ENCODE measurements around the gene GALNT5. TPM values are rescaled to one million over a fixed set of nuclear protein-coding genes. Genes with fewer than 3 reads are reported as not detected.
"Not testable (repeated sequence)": the region's sequence is repeated elsewhere in the genome, so short reads cannot be mapped to it uniquely, and the experiment has no call there.

The GALNT5 gene
- total and polyA plus RNA-seq, 2 donors (not counting 3 experiments of a cell fraction or from before 2014, with no cell fraction given), result not detected

DNA sequence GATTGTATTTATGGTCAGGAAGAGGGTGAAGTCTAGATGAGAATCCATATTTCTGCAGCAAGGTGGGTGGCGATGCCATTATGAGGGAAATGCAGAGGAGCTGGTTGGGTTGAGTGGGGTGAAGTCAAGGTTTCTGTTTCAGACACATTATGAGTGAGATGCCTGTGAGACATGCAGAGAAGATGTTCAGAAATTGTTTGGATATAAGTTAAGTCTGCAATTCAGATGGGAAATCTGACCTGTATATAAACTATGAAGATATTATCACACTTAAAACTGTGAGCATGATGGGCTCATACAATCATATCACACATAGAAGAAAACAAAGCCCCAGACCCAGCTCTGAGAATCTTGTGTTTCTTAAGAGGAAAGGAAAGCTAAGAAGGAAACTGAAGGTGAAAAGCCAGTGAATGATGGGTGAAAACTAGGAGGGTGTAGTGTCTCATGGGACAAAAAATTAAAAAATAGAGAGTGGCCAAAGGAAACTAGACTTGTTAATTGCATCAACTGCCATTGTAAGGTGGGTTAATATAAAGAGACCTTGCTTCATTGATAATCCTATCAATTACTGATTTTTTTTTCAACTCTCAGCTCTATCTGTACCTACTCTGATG, 14.2 kb downstream of the GALNT5 start:
- CTCF ChIA-PET, result no interaction called here
- no peak for FAIRE-seq
- dilution Hi-C loops (cut with MboI; ENCODE audit: extremely low pct_ligation_motif_present, low sequenced_read_pairs), result no loop called here

DNA sequence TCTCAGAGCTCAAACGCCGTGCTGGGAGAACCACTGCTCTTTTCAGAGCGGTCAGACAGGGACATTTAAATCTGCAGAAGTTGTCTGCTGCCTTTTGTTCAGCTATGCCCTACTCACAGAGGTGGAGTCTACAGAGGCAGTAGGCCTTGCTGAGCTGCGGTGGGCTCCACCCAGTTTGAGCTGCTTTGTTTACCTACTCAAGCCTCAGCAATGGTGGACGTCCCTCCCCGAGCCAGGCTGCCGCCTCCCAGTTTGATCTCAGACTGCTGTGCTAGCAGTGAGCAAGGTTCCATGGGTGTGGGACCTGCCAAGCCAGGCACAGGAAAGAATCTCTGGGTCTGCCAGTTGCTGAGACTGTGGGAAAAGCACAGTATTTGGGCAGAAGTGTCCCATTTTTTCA, 21.8 kb downstream of the GALNT5 start:
- H3K79me2 ChIP-seq (ENCODE audit: control insufficient read depth, insufficient read depth, low read length); FAIRE-seq; H3K27ac ChIP-seq (ENCODE audit: insufficient read depth, low read depth, low read length); dilution Hi-C loops (cut with MboI; ENCODE audit: extremely low pct_ligation_motif_present, low sequenced_read_pairs); intact Hi-C loops (cut with micrococcal nuclease); H3K4me3 ChIP-seq (replicated peaks in 1 of 3; ENCODE audit: insufficient read depth in 1 of 3, low read depth in 1 of 3, low read length in 3 of 3); H4K20me1 ChIP-seq (replicated peaks; ENCODE audit: control insufficient read depth, extremely low read depth, insufficient read depth, low read length); H3K27me3 ChIP-seq (ENCODE audit: control insufficient read depth in 2 of 2, insufficient read depth in 2 of 2, low read length in 2 of 2); H3K4me1 ChIP-seq (ENCODE audit: control insufficient read depth, extremely low read depth, insufficient read depth, low read length); DNase-seq (ENCODE audit: low read depth, low spot score); H3K9me1 ChIP-seq (replicated peaks; ENCODE audit: control insufficient read depth, extremely low read depth, insufficient read depth, low read length); H2AFZ ChIP-seq (ENCODE audit: low read depth, low read length); H3K4me2 ChIP-seq (ENCODE audit: insufficient read depth, low read length); H3K9ac ChIP-seq (replicated peaks; ENCODE audit: extremely low read depth, insufficient read depth, low read length); H3K9me3 ChIP-seq (replicated peaks; ENCODE audit: control insufficient read depth, insufficient read depth, low read length); POLR2A ChIA-PET; BruUV-seq (replicated peaks); H3K36me3 ChIP-seq (ENCODE audit: control insufficient read depth in 2 of 2, extremely low read depth in 1 of 2, insufficient read depth in 2 of 2, low read length in 2 of 2): not testable (repeated sequence)
- CTCF ChIA-PET, result interaction anchor here (1.4 kb wide), 1 partner anchor 57 kb away, joined by 4 read pairs; no protein-coding TSS in a partner anchor

More for the DNA sequence above, 14.2 kb downstream of the GALNT5 start:
- BruUV-seq (replicated peaks), result no TSS peak
- no peak overlapping the region for H3K4me3 ChIP-seq (replicated peaks in 1 of 3; ENCODE audit: insufficient read depth in 1 of 3, low read depth in 1 of 3, low read length in 3 of 3)
- H3K36me3 ChIP-seq (ENCODE audit: control insufficient read depth in 2 of 2, extremely low read depth in 1 of 2, insufficient read depth in 2 of 2, low read length in 2 of 2), result no peaks in the 10 kb centered on the region
- H3K9me1 ChIP-seq (replicated peaks; ENCODE audit: control insufficient read depth, extremely low read depth, insufficient read depth, low read length), result no peaks in the 10 kb centered on the region
- H2AFZ ChIP-seq (ENCODE audit: low read depth, low read length), result no peak overlapping the region
- no peak overlapping the region for H3K27ac ChIP-seq (ENCODE audit: insufficient read depth, low read depth, low read length)
- intact Hi-C loops (cut with micrococcal nuclease), result no loop called here
- H3K4me2 ChIP-seq (ENCODE audit: insufficient read depth, low read length), result no peak overlapping the region
- TF ChIP-seq JUN (IDR thresholded peaks at IDR 0.05; ENCODE audit: borderline replicate concordance, insufficient read depth, insufficient read length, low read depth), result no peak
- no peak for TF ChIP-seq MYC (IDR thresholded peaks at IDR 0.05; ENCODE audit: low read depth, low read length)
- TF ChIP-seq, protein P1, sequence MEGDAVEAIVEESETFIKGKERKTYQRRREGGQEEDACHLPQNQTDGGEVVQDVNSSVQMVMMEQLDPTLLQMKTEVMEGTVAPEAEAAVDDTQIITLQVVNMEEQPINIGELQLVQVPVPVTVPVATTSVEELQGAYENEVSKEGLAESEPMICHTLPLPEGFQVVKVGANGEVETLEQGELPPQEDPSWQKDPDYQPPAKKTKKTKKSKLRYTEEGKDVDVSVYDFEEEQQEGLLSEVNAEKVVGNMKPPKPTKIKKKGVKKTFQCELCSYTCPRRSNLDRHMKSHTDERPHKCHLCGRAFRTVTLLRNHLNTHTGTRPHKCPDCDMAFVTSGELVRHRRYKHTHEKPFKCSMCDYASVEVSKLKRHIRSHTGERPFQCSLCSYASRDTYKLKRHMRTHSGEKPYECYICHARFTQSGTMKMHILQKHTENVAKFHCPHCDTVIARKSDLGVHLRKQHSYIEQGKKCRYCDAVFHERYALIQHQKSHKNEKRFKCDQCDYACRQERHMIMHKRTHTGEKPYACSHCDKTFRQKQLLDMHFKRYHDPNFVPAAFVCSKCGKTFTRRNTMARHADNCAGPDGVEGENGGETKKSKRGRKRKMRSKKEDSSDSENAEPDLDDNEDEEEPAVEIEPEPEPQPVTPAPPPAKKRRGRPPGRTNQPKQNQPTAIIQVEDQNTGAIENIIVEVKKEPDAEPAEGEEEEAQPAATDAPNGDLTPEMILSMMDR (IDR thresholded peaks at IDR 0.05; ENCODE audit: extremely low read depth in 1 of 2, insufficient read depth in 1 of 2, low read depth in 1 of 2, low read length in 2 of 2), result no peak
- TF ChIP-seq, protein P2, sequence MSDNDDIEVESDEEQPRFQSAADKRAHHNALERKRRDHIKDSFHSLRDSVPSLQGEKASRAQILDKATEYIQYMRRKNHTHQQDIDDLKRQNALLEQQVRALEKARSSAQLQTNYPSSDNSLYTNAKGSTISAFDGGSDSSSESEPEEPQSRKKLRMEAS (IDR thresholded peaks at IDR 0.05; ENCODE audit: insufficient read depth, insufficient read length), result no peak
- TF ChIP-seq POLR2A (IDR thresholded peaks at IDR 0.05; ENCODE audit: low read depth, low read length), result no peak
- no peak for TF ChIP-seq GATA2 (IDR thresholded peaks at IDR 0.05; ENCODE audit: insufficient read depth, insufficient read length, low read depth, low read length)
- no peak for TF ChIP-seq POLR2AphosphoS5 (IDR thresholded peaks at IDR 0.05; ENCODE audit: insufficient read depth, low read depth, low read length)
- no peak for TF ChIP-seq EZH2 (IDR thresholded peaks at IDR 0.05; ENCODE audit: borderline replicate concordance, low read depth, low read length, severe bottlenecking)
- TF ChIP-seq FOS (IDR thresholded peaks at IDR 0.05; ENCODE audit: borderline replicate concordance, insufficient read depth, low read length), result no peak
- no peaks in the 10 kb centered on the region for H3K4me1 ChIP-seq (ENCODE audit: control insufficient read depth, extremely low read depth, insufficient read depth, low read length)
- no peaks in the 10 kb centered on the region for H4K20me1 ChIP-seq (replicated peaks; ENCODE audit: control insufficient read depth, extremely low read depth, insufficient read depth, low read length)
- H3K9ac ChIP-seq (replicated peaks; ENCODE audit: extremely low read depth, insufficient read depth, low read length), result no peak overlapping the region
- POLR2A ChIA-PET, result no interaction called here
- no peak for DNase-seq (ENCODE audit: low read depth, low spot score)
- no peaks in the 10 kb centered on the region for H3K79me2 ChIP-seq (ENCODE audit: control insufficient read depth, insufficient read depth, low read length)
- no peaks in the 10 kb centered on the region for H3K27me3 ChIP-seq (ENCODE audit: control insufficient read depth in 2 of 2, insufficient read depth in 2 of 2, low read length in 2 of 2)
- no peaks in the 10 kb centered on the region for H3K9me3 ChIP-seq (replicated peaks; ENCODE audit: control insufficient read depth, insufficient read depth, low read length)
